Neural progenitor cell (in vitro differentiated cells): ENCODE data around the gene SLC22A5. TPM values are rescaled to one million over a fixed set of nuclear protein-coding genes. Genes with fewer than 3 reads are reported as not detected.

Experiments used
- DNase-seq: peaks from one replicate; pipeline ENCODE4 v3.0.0-alpha.2; 2016; ENCODE audit warnings: low spot score
- H2AFZ ChIP-seq: fragments of 200-600 bp; sonication (generic); replicated peaks from 2 replicates; pipeline ENCODE4 v1.6.1; 2016; ENCODE audit warnings: antibody characterized with exemption
- H3F3A ChIP-seq: fragments of 200-600 bp; sonication (generic); 2 replicates; pipeline ENCODE4 v1.6.1; 2016; ENCODE audit warnings: antibody characterized with exemption, low read depth
- H3K27ac ChIP-seq: fragments of 200-600 bp; sonication (generic); 2 replicates; pipeline ENCODE4 v1.5.1; 2016; ENCODE audit warnings: mild to moderate bottlenecking
- H3K27me3 ChIP-seq: fragments of 200-600 bp; sonication (generic); 2 replicates; pipeline ENCODE4 v1.6.1; 2016; ENCODE audit warnings: mild to moderate bottlenecking, moderate library complexity
- H3K36me3 ChIP-seq: fragments of 200-600 bp; sonication (generic); 2 replicates; pipeline ENCODE4 v1.5.1; 2016
- H3K4me1 ChIP-seq: fragments of 200-600 bp; sonication (generic); 2 replicates; pipeline ENCODE4 v1.6.1; 2016; ENCODE audit warnings: mixed run types
- H3K4me2 ChIP-seq: fragments of 200-600 bp; sonication (generic); 2 replicates; pipeline ENCODE4 v1.6.1; 2016
- H3K4me3 ChIP-seq: fragments of 200-600 bp; sonication (generic); 2 replicates; pipeline ENCODE4 v1.5.1; 2016
- H3K79me2 ChIP-seq: fragments of 200-600 bp; sonication (generic); 2 replicates; pipeline ENCODE4 v1.6.1; 2016; ENCODE audit warnings: low read depth
- H3K9ac ChIP-seq: fragments of 200-600 bp; sonication (generic); 2 replicates; pipeline ENCODE4 v1.6.1; 2016
- H3K9me3 ChIP-seq: fragments of 200-600 bp; sonication (generic); 2 replicates; pipeline ENCODE4 v1.5.1; 2016; ENCODE audit warnings: low read depth
- H4K20me1 ChIP-seq: fragments of 200-600 bp; sonication (generic); 2 replicates; pipeline ENCODE4 v1.6.1; 2016; ENCODE audit warnings: low read depth
- H3K27ac Mint-ChIP-seq: 3 replicates; pipeline ENCODE4 v1.8.0; 2021; ENCODE audit warnings: mixed read lengths
- H3K27me3 Mint-ChIP-seq: 2 replicates; pipeline ENCODE4 v1.8.0; 2022; ENCODE audit warnings: low read depth, mild to moderate bottlenecking, inconsistent platforms, moderate library complexity, mixed read lengths; ENCODE audit not compliant: insufficient read depth
- H3K36me3 Mint-ChIP-seq: 3 replicates; pipeline ENCODE4 v1.8.0; 2021; ENCODE audit warnings: mixed read lengths
- H3K4me1 Mint-ChIP-seq: 3 replicates; pipeline ENCODE4 v1.8.0; 2021; ENCODE audit warnings: mixed read lengths
- H3K4me3 Mint-ChIP-seq: 3 replicates; pipeline ENCODE4 v1.8.0; 2021; ENCODE audit warnings: mild to moderate bottlenecking, moderate library complexity, mixed read lengths
- H3K9me3 Mint-ChIP-seq: 3 replicates; pipeline ENCODE4 v1.8.0; 2020; ENCODE audit warnings: mixed read lengths
- CTCF ChIP-seq: fragments of 200-600 bp; sonication (generic); IDR thresholded peaks from 2 replicates; pipeline ENCODE4 v1.5.1; 2017; ENCODE audit warnings: antibody characterized with exemption, mild to moderate bottlenecking
- EZH2 ChIP-seq: fragments of 200-600 bp; sonication (generic); IDR thresholded peaks from 2 replicates; pipeline ENCODE4 v1.6.1; 2017; ENCODE audit warnings: antibody characterized with exemption, mild to moderate bottlenecking, moderate library complexity
- EZH2phosphoT487 ChIP-seq: fragments of 200-600 bp; sonication (generic); IDR thresholded peaks from 2 replicates; pipeline ENCODE4 v1.6.1; 2017; ENCODE audit warnings: antibody characterized with exemption
- total RNA-seq: library from RNA; depleted of rRNA; stranded (reverse); fragments of >200 nt; gene quantifications from 2 replicates; pipeline ENCODE4 v1.2.3, GENCODE V29; 2015; ENCODE audit warnings: low replicate concordance

SLC22A5 gene
- total RNA-seq, 1 donor from 2014 or later, result 3.1 TPM

DNA sequence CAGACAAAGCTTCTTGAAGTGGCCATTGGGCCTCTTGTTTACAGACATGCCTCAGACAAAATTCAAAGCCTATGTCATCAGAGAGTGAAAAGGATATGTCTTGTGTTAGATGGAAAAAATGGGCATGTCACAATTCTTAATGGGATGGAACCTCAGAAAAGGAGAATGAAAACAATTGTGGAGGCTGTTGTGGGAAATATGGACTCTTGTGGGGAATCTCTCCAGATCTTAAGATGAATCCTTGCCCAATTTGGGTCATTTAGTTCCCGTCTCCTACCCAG, 19.5 kb downstream of the SLC22A5 start:
- no peaks in the 10 kb centered on the region for H3K4me1 ChIP-seq
- no peak overlapping the region for H3K27ac ChIP-seq
- no peaks in the 10 kb centered on the region for H3F3A ChIP-seq
- no peak overlapping the region for H3K4me2 ChIP-seq
- TF ChIP-seq EZH2 (no peak), EZH2phosphoT487 (no peak), CTCF (no peak)
- no peak overlapping the region for H2AFZ ChIP-seq
- H3K27me3 ChIP-seq, result no peaks in the 10 kb centered on the region
- H3K36me3 Mint-ChIP-seq, result peaks cover 2% of the 10 kb centered on the region
- no peaks in the 10 kb centered on the region for H4K20me1 ChIP-seq
- no peaks in the 10 kb centered on the region for H3K79me2 ChIP-seq
- H3K36me3 ChIP-seq, result no peaks in the 10 kb centered on the region
- H3K27ac Mint-ChIP-seq, result no peak overlapping the region
- no peaks in the 10 kb centered on the region for H3K9me3 ChIP-seq
- peaks cover 6% of the 10 kb centered on the region for H3K4me1 Mint-ChIP-seq
- no peaks in the 10 kb centered on the region for H3K9me3 Mint-ChIP-seq
- no peak overlapping the region for H3K9ac ChIP-seq
- H3K4me3 ChIP-seq, result no peak overlapping the region
- no peak for DNase-seq
- peaks cover 5% of the 10 kb centered on the region for H3K27me3 Mint-ChIP-seq
- H3K4me3 Mint-ChIP-seq, result no peak overlapping the region

- Histone ChIP-seq H3K79me2 (no peaks in the 10 kb centered on the region), H3K4me2 (no peak overlapping the region), H3F3A (no peaks in the 10 kb centered on the region), H2AFZ (no peak overlapping the region), H3K9ac (no peak overlapping the region), H3K36me3 (no peaks in the 10 kb centered on the region), H3K27me3 (no peaks in the 10 kb centered on the region), H4K20me1 (no peaks in the 10 kb centered on the region), H3K9me3 (no peaks in the 10 kb centered on the region), H3K27ac (no peak overlapping the region), H3K4me1 (no peaks in the 10 kb centered on the region), H3K4me3 (no peak overlapping the region)
- Mint-ChIP-seq H3K4me1 (peaks cover 12% of the 10 kb centered on the region), H3K4me3 (no peak overlapping the region), H3K9me3 (no peaks in the 10 kb centered on the region), H3K27me3 (peaks cover 5% of the 10 kb centered on the region), H3K36me3 (peaks cover 2% of the 10 kb centered on the region), H3K27ac (no peak overlapping the region)
- DNase-seq, result no peak
- TF ChIP-seq EZH2phosphoT487, result no peak
- no peak for TF ChIP-seq EZH2
- no peak for TF ChIP-seq CTCF
Measured at GRCh38 chr5:132389585-132390286, 20.2 kb downstream of the SLC22A5 start.

DNA sequence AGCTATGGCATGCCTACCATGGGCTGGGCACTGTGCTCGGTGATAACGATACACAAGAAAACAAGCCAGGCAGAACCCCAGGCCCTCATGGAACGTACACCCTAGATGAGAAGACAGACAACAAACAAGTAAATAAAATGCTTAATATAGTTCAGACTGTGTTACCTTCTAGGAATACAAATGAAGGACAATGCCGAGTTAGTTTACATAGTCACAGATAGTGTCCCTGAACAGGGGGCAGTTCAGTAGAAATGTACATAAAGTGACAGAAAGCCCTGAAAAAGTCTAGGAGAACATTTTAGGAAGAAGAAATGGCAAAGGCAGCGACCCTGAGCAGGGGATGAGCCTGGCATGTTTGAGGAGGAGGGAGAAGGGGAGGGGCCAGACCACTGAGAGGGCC, 21.7 kb downstream of the SLC22A5 start:
- H2AFZ ChIP-seq, result no peak overlapping the region
- no peaks in the 10 kb centered on the region for H3F3A ChIP-seq
- no peaks in the 10 kb centered on the region for H3K79me2 ChIP-seq
- Mint-ChIP-seq H3K4me3 (no peak overlapping the region), H3K27me3 (peaks cover 6% of the 10 kb centered on the region), H3K4me1 (peaks cover 18% of the 10 kb centered on the region), H3K27ac (no peak overlapping the region), H3K36me3 (peaks cover 2% of the 10 kb centered on the region), H3K9me3 (no peaks in the 10 kb centered on the region)
- H3K27ac ChIP-seq, result no peak overlapping the region
- H3K4me1 ChIP-seq, result no peaks in the 10 kb centered on the region
- H3K9me3 ChIP-seq, result no peaks in the 10 kb centered on the region
- no peaks in the 10 kb centered on the region for H3K36me3 ChIP-seq
- DNase-seq, result no peak
- H3K27me3 ChIP-seq, result no peaks in the 10 kb centered on the region
- no peak overlapping the region for H3K4me3 ChIP-seq
- TF ChIP-seq EZH2phosphoT487 (no peak), CTCF (no peak), EZH2 (no peak)
- H3K4me2 ChIP-seq, result no peak overlapping the region
- no peaks in the 10 kb centered on the region for H4K20me1 ChIP-seq
- H3K9ac ChIP-seq, result no peak overlapping the region
